Stomach smooth muscle (tissue), 2 donors: Measurements from ENCODE around the gene SOX13.

Source experiments
- H3K27ac ChIP-seq: one replicate; pipeline ENCODE4 v1.7.0; 2013; ENCODE audit warnings: mild to moderate bottlenecking, low read length, inconsistent platforms
- H3K27me3 ChIP-seq, 2 donors: one replicate each; pipeline ENCODE4 v1.7.0; 2013; ENCODE audit warnings: low read length in 2 of 2; ENCODE audit not compliant: insufficient read depth in 2 of 2, control insufficient read depth in 1 of 2
- H3K36me3 ChIP-seq, 2 donors: one replicate each; pipeline ENCODE4 v1.7.0; 2013; ENCODE audit warnings: low read length in 2 of 2; ENCODE audit not compliant: control insufficient read depth in 2 of 2, insufficient read depth in 2 of 2
- H3K4me1 ChIP-seq: one replicate; pipeline ENCODE4 v1.7.0; 2013; ENCODE audit warnings: low read length; ENCODE audit not compliant: control insufficient read depth, insufficient read depth
- H3K4me3 ChIP-seq, 2 donors: one replicate each; pipeline ENCODE4 v1.7.0; 2013; ENCODE audit warnings: low read length in 2 of 2
- H3K9ac ChIP-seq, 2 donors: one replicate each; pipeline ENCODE4 v1.7.0; 2013; ENCODE audit warnings: low read length in 2 of 2, mild to moderate bottlenecking in 1 of 2
- H3K9me3 ChIP-seq, 2 donors: one replicate each; pipeline ENCODE4 v1.7.0; 2013; ENCODE audit warnings: low read length in 2 of 2; ENCODE audit not compliant: control insufficient read depth in 2 of 2
- donor health status: healthy.
- donor health status: Pancreatic carcinoma.

The SOX13 gene

DNA sequence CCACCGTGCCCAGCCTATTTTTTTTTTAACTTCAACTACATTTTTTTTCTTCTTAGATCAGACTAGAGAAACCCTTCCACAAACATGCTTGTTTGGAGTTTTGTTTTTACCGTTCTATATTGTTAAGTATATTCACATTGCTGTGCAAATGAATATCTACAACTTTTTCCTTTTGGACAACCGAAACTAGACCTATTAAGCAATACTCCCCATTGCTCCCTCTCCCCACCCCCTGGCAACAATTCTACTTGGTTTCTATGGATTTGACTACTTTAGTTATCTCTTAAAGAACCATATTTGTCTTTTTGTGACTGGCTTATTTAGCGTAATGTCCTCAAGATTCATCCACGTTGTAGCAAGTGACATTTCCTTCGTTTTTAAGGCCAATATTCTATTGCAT is 59.8 kb downstream of the SOX13 start:
- Histone ChIP-seq H3K9me3 (no peaks in the 10 kb centered on the region), H3K27me3 (no peaks in the 10 kb centered on the region), H3K36me3 (peaks cover 0 to 4% of the 10 kb centered on the region in 2 donors), H3K4me1 (peaks cover 11% of the 10 kb centered on the region), H3K4me3 (no peak overlapping the region), H3K27ac (no peak overlapping the region), H3K9ac (no peak overlapping the region)

DNA sequence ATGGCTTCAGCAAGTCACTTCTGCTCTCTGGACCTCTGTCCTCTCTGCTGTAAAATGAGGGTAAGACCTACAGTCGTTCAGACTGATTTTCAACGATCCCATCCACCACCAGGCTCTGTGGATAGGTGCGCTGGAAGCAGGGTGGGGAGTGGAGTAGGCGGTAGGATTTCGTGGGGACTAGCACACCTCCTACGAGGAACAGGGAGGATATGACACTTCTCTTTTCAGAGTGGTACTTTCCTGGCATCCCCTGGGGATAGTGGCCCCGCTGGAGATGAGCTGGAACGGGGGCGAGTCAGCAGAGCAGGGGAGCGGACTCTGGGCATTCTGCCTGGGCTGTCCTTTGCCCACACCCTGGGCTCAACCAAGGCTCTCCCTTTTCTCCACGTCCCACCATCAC is 61.2 kb downstream of the SOX13 start:
- H3K4me1 ChIP-seq: peaks cover 6% of the 10 kb centered on the region
- H3K27ac ChIP-seq: no peak overlapping the region
- no peak overlapping the region for H3K4me3 ChIP-seq
- no peaks in the 10 kb centered on the region for H3K9me3 ChIP-seq
- H3K27me3 ChIP-seq: no peaks in the 10 kb centered on the region
- H3K36me3 ChIP-seq: peaks cover 0 to 10% of the 10 kb centered on the region in 2 donors
- H3K9ac ChIP-seq: no peak overlapping the region

- Histone ChIP-seq H3K9me3 (no peaks in the 10 kb centered on the region), H3K36me3 (peaks cover 0 to 22% of the 10 kb centered on the region in 2 donors), H3K9ac (no peak overlapping the region), H3K4me3 (no peak overlapping the region), H3K4me1 (no peaks in the 10 kb centered on the region), H3K27me3 (no peaks in the 10 kb centered on the region), H3K27ac (no peak overlapping the region)
These were observed 63.9 kb downstream of the SOX13 start for GRCh38 chr1:204136814-204137213.

GRCh38 chr1:204139088-204139487 is 66.2 kb downstream of the SOX13 start:
- no peaks in the 10 kb centered on the region for H3K4me1 ChIP-seq
- H3K4me3 ChIP-seq: no peak overlapping the region
- no peaks in the 10 kb centered on the region for H3K9me3 ChIP-seq
- no peak overlapping the region for H3K27ac ChIP-seq
- H3K27me3 ChIP-seq: no peaks in the 10 kb centered on the region
- no peak overlapping the region for H3K9ac ChIP-seq
- peaks cover 0 to 24% of the 10 kb centered on the region in 2 donors for H3K36me3 ChIP-seq

GRCh38 chr1:204139952-204140351 is 67.0 kb downstream of the SOX13 start:
- H3K36me3 ChIP-seq: peaks cover 0 to 24% of the 10 kb centered on the region in 2 donors
- no peak overlapping the region for H3K27ac ChIP-seq
- H3K27me3 ChIP-seq: no peaks in the 10 kb centered on the region
- no peaks in the 10 kb centered on the region for H3K4me1 ChIP-seq
- no peak overlapping the region for H3K4me3 ChIP-seq
- H3K9ac ChIP-seq: no peak overlapping the region
- no peaks in the 10 kb centered on the region for H3K9me3 ChIP-seq

DNA sequence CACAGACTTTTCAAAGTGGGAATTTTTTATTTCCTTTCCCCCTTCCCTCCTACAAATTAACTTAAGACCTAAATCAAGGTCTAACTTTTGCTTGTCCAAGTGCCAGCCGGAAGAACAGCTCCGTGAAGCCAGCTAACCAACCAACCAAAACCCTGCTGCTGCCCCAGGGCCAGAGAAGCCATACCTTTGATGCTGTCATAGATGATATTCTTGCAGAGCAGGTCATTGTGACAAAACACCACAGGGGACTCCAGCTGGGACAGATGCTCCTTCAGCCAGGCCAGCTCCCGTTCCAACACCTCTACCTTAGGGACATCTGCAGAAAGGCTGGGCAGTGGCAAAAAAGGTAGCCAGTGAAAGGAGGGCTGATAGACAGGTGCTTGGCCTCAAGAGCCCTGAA is 68.2 kb downstream of the SOX13 start:
- Histone ChIP-seq H3K9me3 (no peaks in the 10 kb centered on the region), H3K9ac (no peak overlapping the region), H3K27me3 (no peaks in the 10 kb centered on the region), H3K27ac (no peak overlapping the region), H3K4me1 (no peaks in the 10 kb centered on the region), H3K4me3 (no peak overlapping the region), H3K36me3 (peaks cover 0 to 25% of the 10 kb centered on the region in 2 donors)

DNA sequence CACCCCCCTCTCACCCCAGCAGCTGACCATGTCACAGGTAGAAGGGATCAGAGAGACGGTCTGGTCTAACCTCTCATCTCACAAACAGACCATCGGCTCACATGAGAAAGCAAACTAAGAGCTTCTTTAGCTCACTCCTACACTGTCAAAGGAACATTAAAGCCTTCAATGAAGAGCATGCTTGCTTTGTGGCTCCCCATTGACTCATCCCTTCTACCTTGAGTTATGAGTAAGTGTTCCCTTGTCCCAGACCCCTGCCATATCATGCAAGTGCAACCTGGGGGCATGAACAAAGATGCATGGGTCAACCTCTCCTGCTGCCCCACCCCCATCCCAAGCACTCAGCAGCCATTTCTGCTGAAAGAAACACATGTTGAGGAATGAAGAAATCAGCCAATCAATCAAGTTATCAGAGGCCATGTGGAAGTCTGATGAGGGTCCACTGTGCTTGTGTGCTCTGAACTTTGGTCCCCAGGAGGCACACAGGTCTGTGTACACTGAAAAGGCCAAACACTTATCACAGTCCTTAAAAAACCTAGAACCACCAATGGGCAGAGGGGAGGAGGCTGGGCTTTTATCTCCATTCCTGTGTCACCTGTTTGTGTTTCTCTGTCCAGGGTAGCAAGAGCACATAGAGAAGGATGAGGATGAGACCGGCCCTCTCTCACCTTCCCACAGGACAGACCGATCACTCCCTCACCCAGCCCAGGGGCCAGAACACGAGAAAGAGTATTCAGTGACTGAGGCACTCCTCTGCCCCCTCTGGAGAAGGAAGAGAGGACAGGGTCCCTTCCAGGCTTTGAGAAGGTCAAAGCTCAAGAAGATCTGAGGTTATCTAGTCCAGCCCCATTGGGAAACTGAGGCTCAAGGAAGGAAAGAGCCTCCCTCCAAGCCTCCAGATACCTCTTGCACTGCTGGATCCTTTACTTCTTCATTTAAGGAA is 69.4 kb downstream of the SOX13 start:
- no peaks in the 10 kb centered on the region for H3K4me1 ChIP-seq
- H3K27me3 ChIP-seq: no peaks in the 10 kb centered on the region
- no peak overlapping the region for H3K9ac ChIP-seq
- H3K9me3 ChIP-seq: no peaks in the 10 kb centered on the region
- H3K36me3 ChIP-seq: peaks cover 0 to 25% of the 10 kb centered on the region in 2 donors
- H3K4me3 ChIP-seq: no peak overlapping the region
- no peak overlapping the region for H3K27ac ChIP-seq

DNA sequence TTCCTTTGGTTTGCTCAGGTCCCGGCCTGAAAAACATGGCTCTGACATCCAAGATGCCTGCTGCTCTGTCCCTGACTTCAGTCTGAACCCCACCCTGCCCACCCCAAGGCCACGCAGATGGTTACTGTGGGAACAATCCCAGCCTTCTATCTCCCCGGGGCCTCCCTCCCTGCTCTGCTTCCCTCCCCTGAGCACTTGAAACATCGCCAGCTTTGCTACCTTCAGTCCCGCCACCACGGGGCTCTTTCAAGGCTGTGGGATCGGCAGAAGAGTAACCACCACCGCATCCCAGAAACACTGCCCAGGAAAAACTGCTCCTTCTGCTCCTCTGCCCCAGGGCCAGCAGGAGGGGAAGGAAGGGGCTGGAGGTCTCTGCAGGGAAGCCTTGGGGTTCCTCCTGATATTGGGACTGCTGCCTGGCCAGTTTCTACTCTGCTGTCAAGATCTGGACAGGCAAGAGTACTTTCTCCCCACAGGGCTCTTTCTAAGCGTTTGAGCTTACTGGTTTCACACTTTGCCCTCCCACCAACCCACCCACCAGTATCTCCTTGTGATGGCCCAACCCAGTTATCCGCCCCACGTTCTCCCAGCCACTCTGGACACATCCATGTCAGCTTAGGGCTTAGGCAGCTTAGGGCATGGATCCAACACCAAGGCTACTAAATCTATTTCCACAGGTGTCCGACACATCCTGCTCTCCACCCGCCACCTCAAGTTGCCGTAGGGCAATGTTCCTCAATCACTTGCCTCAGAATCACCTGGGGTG is 70.5 kb downstream of the SOX13 start:
- H3K36me3 ChIP-seq: peaks cover 0 to 23% of the 10 kb centered on the region in 2 donors
- H3K27me3 ChIP-seq: no peaks in the 10 kb centered on the region

GRCh38 chr1:204145033-204145504 is 72.2 kb downstream of the SOX13 start:
- peaks cover 0 to 11% of the 10 kb centered on the region in 2 donors for H3K36me3 ChIP-seq
- H3K27ac ChIP-seq: no peak overlapping the region
- no peaks in the 10 kb centered on the region for H3K9me3 ChIP-seq
- no peak overlapping the region for H3K9ac ChIP-seq
- H3K4me1 ChIP-seq: no peaks in the 10 kb centered on the region
- no peak overlapping the region for H3K4me3 ChIP-seq
- no peaks in the 10 kb centered on the region for H3K27me3 ChIP-seq

More for the DNA sequence above, 70.5 kb downstream of the SOX13 start:
- no peaks in the 10 kb centered on the region for H3K4me1 ChIP-seq
- H3K9me3 ChIP-seq: no peaks in the 10 kb centered on the region
- no peak overlapping the region for H3K9ac ChIP-seq
- H3K27ac ChIP-seq: no peak overlapping the region
- no peak overlapping the region for H3K4me3 ChIP-seq

GRCh38 chr1:204146309-204146708 is 73.4 kb downstream of the SOX13 start:
- no peaks in the 10 kb centered on the region for H3K9me3 ChIP-seq
- no peak overlapping the region for H3K27ac ChIP-seq
- no peak overlapping the region for H3K9ac ChIP-seq
- H3K36me3 ChIP-seq: peaks cover 0 to 9% of the 10 kb centered on the region in 2 donors
- no peak overlapping the region for H3K4me3 ChIP-seq
- peaks cover 0 to under 1% of the 10 kb centered on the region in 2 donors for H3K27me3 ChIP-seq
- H3K4me1 ChIP-seq: peaks cover 3% of the 10 kb centered on the region
